Ectodermal cell (in vitro differentiated cells): Measurements from ENCODE around the gene RBMS3.
"Not testable (repeated sequence)": the region's sequence is repeated elsewhere in the genome, so short reads cannot be mapped to it uniquely, and the experiment has no call there.

Experiments used
- H3K27ac ChIP-seq: 2 replicates; pipeline ENCODE4 v1.7.0; 2013; ENCODE audit warnings: mild to moderate bottlenecking, low read depth, low read length; ENCODE audit not compliant: insufficient read depth, poor library complexity, severe bottlenecking
- H3K27me3 ChIP-seq: 2 replicates; pipeline ENCODE4 v1.7.0; 2013; ENCODE audit warnings: mild to moderate bottlenecking, low read length; ENCODE audit not compliant: insufficient read depth, control insufficient read depth, poor library complexity, severe bottlenecking
- H3K36me3 ChIP-seq: one replicate; pipeline ENCODE4 v1.7.0; 2013; ENCODE audit warnings: low read length; ENCODE audit not compliant: control insufficient read depth, insufficient read depth
- H3K4me1 ChIP-seq: one replicate; pipeline ENCODE4 v1.7.0; 2013; ENCODE audit warnings: low read length; ENCODE audit not compliant: control insufficient read depth, insufficient read depth
- H3K4me3 ChIP-seq: 2 replicates; pipeline ENCODE4 v1.7.0; 2013; ENCODE audit warnings: low read depth, low read length, control low read depth; ENCODE audit not compliant: insufficient read depth
- H3K9me3 ChIP-seq: 2 replicates; pipeline ENCODE4 v1.7.0; 2013; ENCODE audit warnings: mild to moderate bottlenecking, low read length, moderate library complexity; ENCODE audit not compliant: control insufficient read depth
- WGBS, 2 experiments: methylation state at CpG; one replicate each; pipeline ENCODE4 v1.1.7; 2013; ENCODE audit warnings: missing lambda C conversion rate in 2 of 2; 5-methylcytosine and 5-hydroxymethylcytosine counted together

The RBMS3 gene

DNA sequence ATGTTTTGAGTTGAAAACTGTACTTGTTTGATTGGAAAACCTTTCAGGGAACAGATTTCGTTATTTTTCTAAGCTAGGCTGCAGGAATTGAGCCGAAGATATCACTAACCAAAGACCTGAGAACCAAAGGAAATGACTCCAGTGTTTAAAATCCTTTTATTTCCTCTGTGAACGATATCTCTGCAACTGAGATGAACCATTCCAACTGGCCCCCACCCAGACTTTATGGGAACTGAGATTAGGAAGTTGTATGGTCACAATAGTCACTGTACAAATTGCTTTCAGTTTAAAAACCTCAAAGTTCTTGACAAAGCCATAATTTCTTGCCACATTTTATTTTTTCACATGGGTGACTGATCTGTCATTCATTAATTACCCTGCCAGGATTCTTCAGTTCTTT is 232.4 kb downstream of the RBMS3 start:
- no peaks in the 10 kb centered on the region for H3K27me3 ChIP-seq
- H3K36me3 ChIP-seq: no peaks in the 10 kb centered on the region
- H3K4me1 ChIP-seq: no peaks in the 10 kb centered on the region
- H3K9me3 ChIP-seq: no peaks in the 10 kb centered on the region
- no peak overlapping the region for H3K27ac ChIP-seq
- no peak overlapping the region for H3K4me3 ChIP-seq
- 90 to 94% methylated on average over 3 of the region's 3 CpGs for WGBS, 2 experiments

DNA sequence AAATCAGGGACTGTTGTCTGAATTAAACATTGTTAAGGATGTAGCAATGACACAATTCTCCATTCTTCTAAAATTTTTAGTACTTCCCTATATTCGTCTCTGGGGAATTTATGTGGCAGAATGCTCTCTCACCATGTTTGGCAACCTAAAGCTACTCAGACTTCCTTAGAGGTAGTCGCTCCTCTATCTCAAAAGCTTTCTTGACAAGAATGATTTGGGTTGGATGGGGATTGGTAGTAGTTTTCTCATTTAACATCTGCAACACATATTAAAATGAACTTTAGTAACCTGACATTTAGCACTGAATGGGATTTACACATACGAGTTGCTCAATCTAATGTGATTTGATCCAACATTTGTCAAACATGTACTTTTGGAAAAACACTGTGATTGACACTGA is 233.3 kb downstream of the RBMS3 start:
- Histone ChIP-seq H3K4me3 (no peak overlapping the region), H3K27me3 (no peaks in the 10 kb centered on the region), H3K4me1 (no peaks in the 10 kb centered on the region), H3K9me3 (no peaks in the 10 kb centered on the region), H3K36me3 (no peaks in the 10 kb centered on the region), H3K27ac (no peak overlapping the region)
- 67 to 93% methylated on average over 1 to 2 of the region's 3 CpGs for WGBS, 2 experiments

DNA sequence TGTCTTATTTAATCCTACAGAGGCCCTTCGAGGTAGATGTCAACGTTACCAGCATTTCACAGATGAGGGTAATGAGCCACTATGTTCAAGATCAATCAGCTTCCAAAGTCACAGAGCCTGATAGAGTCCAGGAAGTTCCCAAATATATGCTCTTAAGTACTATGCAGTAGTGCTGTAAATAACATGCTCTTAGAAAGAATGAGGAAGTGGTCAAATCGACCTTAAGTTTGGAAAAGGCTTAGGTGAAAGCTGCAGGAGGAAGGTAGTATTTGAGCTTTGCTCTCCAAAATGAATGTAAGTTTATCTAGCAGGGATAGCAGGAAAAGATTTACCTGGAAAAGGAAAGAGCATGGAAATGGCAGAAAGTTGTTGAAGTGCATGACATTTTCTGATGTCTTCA is 234.0 kb downstream of the RBMS3 start:
- Histone ChIP-seq H3K27me3 (no peaks in the 10 kb centered on the region), H3K27ac (no peak overlapping the region), H3K4me3 (no peak overlapping the region), H3K36me3 (no peaks in the 10 kb centered on the region), H3K4me1 (no peaks in the 10 kb centered on the region), H3K9me3 (no peaks in the 10 kb centered on the region)
- WGBS, 2 experiments: 81 to 83% methylated on average over 3 of the region's 3 CpGs

DNA sequence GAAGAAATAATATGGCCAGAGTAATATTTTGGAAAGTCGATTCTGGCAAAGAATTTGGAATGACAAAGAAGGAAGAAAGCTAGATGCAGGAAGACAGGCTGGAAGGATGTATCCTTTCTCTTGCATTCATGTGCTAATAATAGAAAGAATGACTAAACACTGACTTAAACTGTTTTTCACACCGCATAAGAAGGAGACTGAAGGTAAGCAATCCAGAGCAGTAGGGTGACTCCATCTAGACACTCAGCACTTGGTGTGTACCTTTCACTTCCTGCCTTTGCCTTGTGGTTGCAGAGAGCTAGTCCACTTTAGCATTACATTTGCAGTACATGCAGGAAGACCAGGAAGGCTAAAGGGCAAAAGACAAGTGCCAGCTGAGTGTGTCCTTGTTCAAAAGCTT is 234.6 kb downstream of the RBMS3 start:
- Histone ChIP-seq H3K36me3 (no peaks in the 10 kb centered on the region), H3K9me3 (no peaks in the 10 kb centered on the region), H3K4me1 (no peaks in the 10 kb centered on the region), H3K27ac (no peak overlapping the region), H3K27me3 (no peaks in the 10 kb centered on the region), H3K4me3 (no peak overlapping the region)
- 49 to 59% methylated on average over 2 of the region's 2 CpGs for WGBS, 2 experiments

DNA sequence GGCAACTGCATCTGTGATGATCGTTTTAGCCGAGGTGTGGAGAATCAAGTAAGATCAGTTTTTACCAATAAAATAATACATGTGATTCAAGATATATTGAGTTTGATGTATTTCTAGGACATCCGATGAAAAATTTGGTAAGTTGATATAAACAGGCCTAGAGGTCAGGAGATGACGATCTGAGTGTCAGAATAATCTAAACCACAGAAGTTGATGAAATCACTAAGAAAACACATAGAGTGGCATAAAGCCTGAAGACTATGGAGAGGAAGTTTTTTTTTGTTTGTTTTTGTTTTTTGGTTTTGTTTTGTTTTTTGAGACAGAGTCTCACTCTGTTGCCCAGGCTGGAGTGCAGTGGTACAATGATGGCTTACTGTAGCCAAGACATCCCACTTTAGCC is 235.3 kb downstream of the RBMS3 start:
- Histone ChIP-seq H3K27me3 (no peaks in the 10 kb centered on the region), H3K4me1 (no peaks in the 10 kb centered on the region), H3K9me3 (no peaks in the 10 kb centered on the region), H3K4me3 (no peak overlapping the region), H3K27ac (no peak overlapping the region), H3K36me3 (no peaks in the 10 kb centered on the region)
- WGBS, 2 experiments: 96 to 100% methylated on average over 2 to 4 of the region's 4 CpGs

DNA sequence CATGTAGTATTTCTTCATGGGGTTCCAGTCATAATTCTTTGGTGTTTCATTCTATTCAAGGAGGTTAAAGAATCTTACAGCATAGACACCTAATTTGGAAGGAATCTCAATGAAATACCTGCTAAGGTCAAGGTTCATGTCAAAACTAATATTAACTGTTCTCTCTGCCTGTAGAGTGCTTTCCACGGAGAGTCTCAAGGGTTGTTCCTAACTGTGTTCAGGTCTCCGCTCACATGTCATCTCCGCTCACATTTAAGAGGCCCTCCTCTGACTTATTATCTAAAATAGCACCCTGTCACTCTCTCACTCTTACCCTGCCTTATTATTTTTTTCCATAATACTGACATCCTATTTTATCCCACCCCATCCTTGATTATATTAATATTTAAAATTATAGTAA is 239.9 kb downstream of the RBMS3 start:
- Histone ChIP-seq H3K36me3 (no peaks in the 10 kb centered on the region), H3K4me1 (no peaks in the 10 kb centered on the region), H3K4me3 (no peak overlapping the region), H3K27me3 (no peaks in the 10 kb centered on the region), H3K9me3 (no peaks in the 10 kb centered on the region), H3K27ac (no peak overlapping the region)
- WGBS, 2 experiments: 96 to 97% methylated on average over 3 of the region's 3 CpGs

DNA sequence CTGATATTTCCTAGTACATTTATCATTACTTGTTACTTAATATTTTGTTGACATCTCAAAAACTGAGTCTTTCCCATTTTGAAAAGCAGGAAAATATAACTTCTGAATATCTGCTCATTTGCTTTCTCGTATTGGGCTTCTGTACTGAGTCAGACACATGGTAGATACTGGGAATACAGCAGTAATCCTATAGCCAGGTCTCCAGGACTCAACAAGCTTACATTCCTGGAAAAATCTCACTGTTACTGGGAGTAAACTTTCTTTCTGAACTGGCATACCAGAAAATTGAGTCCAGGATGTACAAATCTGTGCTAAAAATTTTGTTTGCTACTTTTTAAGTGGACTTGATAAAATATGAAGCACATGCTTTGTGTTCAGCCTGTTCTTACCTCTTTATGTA is 240.4 kb downstream of the RBMS3 start:
- H3K4me1 ChIP-seq: no peaks in the 10 kb centered on the region
- H3K4me3 ChIP-seq: no peak overlapping the region
- WGBS, 2 experiments: 85 to 100% methylated on average over 1 of the region's 1 CpG
- H3K27ac ChIP-seq: no peak overlapping the region
- H3K9me3 ChIP-seq: no peaks in the 10 kb centered on the region
- H3K27me3 ChIP-seq: no peaks in the 10 kb centered on the region
- H3K36me3 ChIP-seq: no peaks in the 10 kb centered on the region

DNA sequence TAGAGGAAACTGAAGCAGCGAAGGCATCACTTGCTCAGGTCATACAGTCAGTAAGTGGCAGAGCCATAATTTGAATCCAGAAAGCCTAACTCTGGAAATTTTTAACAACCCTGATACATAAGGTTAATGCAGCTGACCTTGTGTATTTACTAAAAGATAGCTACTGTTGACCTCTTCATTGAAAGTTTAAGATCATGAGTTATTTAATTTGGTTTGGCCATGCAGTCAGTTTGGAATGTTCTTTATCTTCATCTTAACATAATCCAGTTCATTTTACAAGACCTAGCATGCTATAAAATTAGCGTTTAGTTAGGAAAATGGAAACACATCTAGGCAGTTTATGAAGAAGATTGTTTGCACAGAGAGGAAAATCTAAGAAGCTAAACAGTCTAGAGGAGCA is 240.9 kb downstream of the RBMS3 start:
- Histone ChIP-seq H3K4me3 (no peak overlapping the region), H3K9me3 (no peaks in the 10 kb centered on the region), H3K27me3 (no peaks in the 10 kb centered on the region), H3K4me1 (no peaks in the 10 kb centered on the region), H3K27ac (no peak overlapping the region), H3K36me3 (no peaks in the 10 kb centered on the region)
- WGBS, 2 experiments: 95 to 97% methylated on average over 2 of the region's 2 CpGs

DNA sequence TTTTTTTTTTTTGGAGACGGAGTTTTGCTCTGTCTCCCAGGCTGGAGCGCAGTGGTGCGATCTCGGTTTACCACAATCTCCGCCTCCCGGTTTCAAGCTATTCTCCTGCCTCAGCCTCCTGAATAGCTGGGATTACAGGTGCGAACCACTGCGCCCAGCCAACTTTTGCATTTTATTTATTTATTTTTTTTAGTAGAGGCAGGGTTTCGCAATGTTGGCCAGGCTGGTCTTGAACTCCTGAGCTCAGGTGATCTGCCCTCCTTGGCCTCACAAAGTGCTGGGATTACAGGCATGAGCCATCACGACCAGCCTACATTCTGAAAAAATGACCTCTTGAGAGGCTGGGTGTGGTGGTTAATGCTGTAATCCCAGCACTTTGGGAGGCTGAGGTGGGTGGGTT is 243.6 kb downstream of the RBMS3 start:
- not testable (repeated sequence) for H3K36me3 ChIP-seq, H3K4me3 ChIP-seq, H3K4me1 ChIP-seq, H3K27ac ChIP-seq, H3K27me3 ChIP-seq, H3K9me3 ChIP-seq
- WGBS, 2 experiments: 91 to 95% methylated on average over 10 of the region's 10 CpGs

DNA sequence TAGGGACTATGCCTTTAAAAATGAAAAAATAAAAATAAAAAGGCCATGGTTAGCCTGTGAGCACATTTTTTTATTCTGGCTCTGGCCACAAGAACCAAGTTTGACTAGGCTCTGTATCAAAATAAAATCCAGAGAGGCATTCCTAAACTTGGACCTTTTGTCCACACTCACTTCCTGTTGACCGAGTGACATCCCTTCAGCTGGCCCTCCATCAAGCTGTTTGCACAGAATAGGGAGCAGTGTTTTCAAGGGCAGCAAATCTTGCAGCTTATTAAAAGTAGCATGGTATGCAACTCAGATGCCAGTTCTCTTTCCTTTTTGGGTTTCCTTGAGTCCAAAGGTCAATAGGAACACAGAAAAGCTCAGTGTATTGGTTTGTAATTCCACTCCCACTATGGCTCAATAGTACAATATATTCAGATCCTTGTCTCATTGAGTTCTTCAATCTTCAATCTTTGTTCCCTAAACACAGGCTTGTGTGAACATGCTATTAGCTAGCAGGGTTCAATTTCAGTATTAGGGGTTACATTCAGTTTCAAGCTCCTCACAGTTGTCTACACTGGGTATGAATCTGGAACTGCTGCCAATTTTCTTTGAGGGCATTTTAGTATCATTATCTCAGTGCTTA is 244.5 kb downstream of the RBMS3 start:
- Histone ChIP-seq H3K27me3 (no peaks in the 10 kb centered on the region), H3K36me3 (no peaks in the 10 kb centered on the region), H3K4me1 (no peaks in the 10 kb centered on the region), H3K27ac (no peak overlapping the region), H3K9me3 (no peaks in the 10 kb centered on the region), H3K4me3 (no peak overlapping the region)
- 91 to 95% methylated on average over 1 of the region's 1 CpG for WGBS, 2 experiments

DNA sequence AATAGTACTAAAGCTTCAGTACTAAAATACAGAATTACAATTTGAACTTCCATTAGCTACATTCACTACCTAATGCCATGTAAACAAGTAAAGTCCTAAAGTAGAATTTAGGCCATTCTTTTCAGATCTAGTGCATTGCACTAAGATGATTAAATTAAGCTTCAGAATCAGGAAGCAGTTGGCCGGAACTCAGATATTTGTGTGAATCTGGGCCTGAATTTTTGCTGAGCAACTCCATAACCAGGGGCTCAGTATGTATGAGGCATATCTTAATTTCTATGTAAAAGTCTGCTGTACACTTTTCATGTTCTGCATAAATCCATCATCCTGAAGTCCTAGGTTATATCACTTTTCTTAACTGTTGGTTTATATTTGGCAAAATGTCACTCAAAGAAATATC is 246.4 kb downstream of the RBMS3 start:
- Histone ChIP-seq H3K4me1 (no peaks in the 10 kb centered on the region), H3K27ac (no peak overlapping the region), H3K4me3 (no peak overlapping the region), H3K9me3 (no peaks in the 10 kb centered on the region), H3K36me3 (no peaks in the 10 kb centered on the region), H3K27me3 (no peaks in the 10 kb centered on the region)
- WGBS, 2 experiments: 90 to 91% methylated on average over 1 of the region's 1 CpG
